ENCODE results near the gene CSNK1G3.

CSNK1G3 gene

GRCh38 chr5:123557907-123558306 lies 45.9 kb downstream of the CSNK1G3 start:
- no peak for DNase-seq

GRCh38 chr5:123558762-123559433 lies 46.9 kb downstream of the CSNK1G3 start:
- peak in 1 of 56 donors; percentile 1 for DNase-seq

- no peak for DNase-seq
Observed at GRCh38 chr5:123559434-123559775, 47.4 kb downstream of the CSNK1G3 start.

- no peak for DNase-seq
Observed at GRCh38 chr5:123561230-123561629, 49.3 kb downstream of the CSNK1G3 start.

- no peak for DNase-seq
Observed at GRCh38 chr5:123571927-123572326, 60.0 kb downstream of the CSNK1G3 start.

- no peak for DNase-seq
Observed at GRCh38 chr5:123578390-123578789, 66.4 kb downstream of the CSNK1G3 start.

- DNase-seq: no peak
Observed at GRCh38 chr5:123579410-123579809, 67.4 kb downstream of the CSNK1G3 start.

- no peak for DNase-seq
Observed at GRCh38 chr5:123582550-123583285, 70.7 kb downstream of the CSNK1G3 start.

GRCh38 chr5:123585871-123586270 lies 73.9 kb downstream of the CSNK1G3 start:
- DNase-seq: no peak

GRCh38 chr5:123594434-123594833 lies 82.5 kb downstream of the CSNK1G3 start:
- no peak for DNase-seq

GRCh38 chr5:123597018-123597417 lies 85.0 kb downstream of the CSNK1G3 start:
- no peak for DNase-seq

GRCh38 chr5:123598028-123598689 lies 86.2 kb downstream of the CSNK1G3 start:
- no peak for DNase-seq

- no peak for DNase-seq
Observed at GRCh38 chr5:123599171-123599570, 87.2 kb downstream of the CSNK1G3 start.

- DNase-seq: no peak
Observed at GRCh38 chr5:123601610-123602009, 89.6 kb downstream of the CSNK1G3 start.

- no peak for DNase-seq
Observed at GRCh38 chr5:123605822-123606221, 93.8 kb downstream of the CSNK1G3 start.

- no peak for DNase-seq
Observed at GRCh38 chr5:123610209-123610608, 98.2 kb downstream of the CSNK1G3 start.

- DNase-seq: peak in 4 of 56 donors; percentile 4 to 15 (median 10)
Observed at GRCh38 chr5:123610665-123611405, 98.9 kb downstream of the CSNK1G3 start.

- no peak for DNase-seq
Observed at GRCh38 chr5:123611406-123611709, 99.4 kb downstream of the CSNK1G3 start.

- DNase-seq: no peak
Observed at GRCh38 chr5:123617561-123617960, 105.6 kb downstream of the CSNK1G3 start.

- no peak for DNase-seq
Observed at GRCh38 chr5:123626051-123626450, 114.1 kb downstream of the CSNK1G3 start.

- no peak for DNase-seq
Observed at GRCh38 chr5:123628860-123629544, 117.0 kb downstream of the CSNK1G3 start.

Data from nucleus accumbens (tissue), 56 donors.